KOPT-K1 (cell line): Measurements from ENCODE around the gene PTPRG.

Source experiments
- H3K27ac ChIP-seq: fragments of 200-600 bp; sonication (generic); 2 replicates; pipeline ENCODE4 v1.5.1; 2016; ENCODE audit warnings: antibody characterized with exemption, mild to moderate bottlenecking, low read depth, low read length; ENCODE audit not compliant: poor library complexity, severe bottlenecking
- H3K36me3 ChIP-seq: fragments of 200-600 bp; sonication (generic); 2 replicates; pipeline ENCODE4 v1.5.1; 2017; ENCODE audit warnings: antibody characterized with exemption, mild to moderate bottlenecking, low read length, moderate library complexity; ENCODE audit not compliant: insufficient read depth
- H3K9me3 ChIP-seq: fragments of 200-600 bp; sonication (generic); 2 replicates; pipeline ENCODE4 v1.5.1; 2017; ENCODE audit warnings: antibody characterized with exemption, low read length, mild to moderate bottlenecking; ENCODE audit not compliant: insufficient read depth, poor library complexity, severe bottlenecking

The PTPRG gene

DNA sequence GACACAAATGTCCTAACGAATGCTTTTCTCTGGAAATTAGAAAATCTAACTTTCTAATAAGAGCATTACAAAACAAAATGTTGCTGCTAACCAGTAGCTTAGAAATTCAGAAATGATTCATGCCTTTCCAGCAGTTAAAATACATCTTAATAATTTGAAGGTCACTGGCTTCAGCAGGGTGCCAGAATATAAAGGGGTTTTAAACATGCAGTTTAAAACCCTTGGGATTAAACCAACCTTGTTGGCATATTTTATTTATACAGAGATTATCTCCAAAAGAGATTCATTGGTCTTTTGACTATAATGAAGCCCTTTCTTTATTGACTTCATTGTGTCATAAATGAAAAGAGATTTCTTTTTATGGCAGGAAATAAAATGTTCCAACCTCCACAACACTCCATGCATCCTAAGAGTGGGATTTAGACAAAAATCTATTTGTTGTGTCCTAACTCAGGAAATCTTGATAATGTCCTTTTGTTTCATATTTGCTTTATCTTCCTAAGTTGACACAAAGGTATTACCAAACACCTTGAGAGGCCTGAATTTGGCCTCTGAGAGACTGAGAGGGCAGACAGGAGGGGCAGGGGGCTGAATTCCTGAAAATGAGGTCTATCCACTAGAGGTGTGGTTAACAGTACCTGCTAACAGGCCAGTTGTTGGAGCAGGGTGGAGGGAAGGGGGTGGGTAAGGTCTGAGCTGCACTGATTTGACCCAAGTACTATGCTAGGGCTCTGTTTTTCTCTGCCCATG lies 687.5 kb downstream of the PTPRG start:
- Histone ChIP-seq H3K27ac (no peak overlapping the region), H3K36me3 (no peaks in the 10 kb centered on the region), H3K9me3 (no peaks in the 10 kb centered on the region)

- Histone ChIP-seq H3K9me3 (no peaks in the 10 kb centered on the region), H3K27ac (no peak overlapping the region), H3K36me3 (no peaks in the 10 kb centered on the region)
Measured at GRCh38 chr3:62249484-62249776, 688.1 kb downstream of the PTPRG start.

DNA sequence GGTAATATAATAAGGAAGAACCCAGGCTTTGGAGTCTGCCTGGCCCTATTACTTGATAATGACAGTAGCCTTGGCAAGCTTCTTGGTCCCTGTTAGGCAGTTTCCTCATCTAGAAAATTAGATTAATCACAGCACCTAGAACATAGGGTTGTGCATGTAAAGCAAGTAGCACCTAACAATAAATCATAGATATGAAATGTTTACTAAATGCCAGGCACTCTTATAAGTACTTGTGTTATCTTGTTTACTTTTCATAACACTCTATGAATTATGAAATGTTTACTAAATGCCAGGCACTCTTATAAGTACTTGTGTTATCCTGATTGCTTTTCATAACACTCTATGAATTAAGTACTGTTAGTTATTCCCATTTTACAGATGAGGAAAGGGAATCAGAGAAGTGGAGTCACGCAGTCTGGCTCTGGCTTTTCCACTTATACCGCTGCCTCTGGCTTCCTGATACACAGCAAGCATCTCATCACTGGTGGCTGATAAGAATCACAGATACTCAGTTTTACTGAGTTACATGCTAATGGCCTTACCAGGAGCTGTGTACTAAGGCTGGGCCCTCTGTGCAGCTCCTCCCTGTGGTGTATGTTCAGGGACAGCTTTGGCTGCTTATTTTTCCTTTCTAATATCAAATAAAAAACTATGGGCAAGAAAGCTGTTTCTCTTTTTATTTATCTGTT lies 688.6 kb downstream of the PTPRG start:
- Histone ChIP-seq H3K36me3 (no peaks in the 10 kb centered on the region), H3K9me3 (no peaks in the 10 kb centered on the region), H3K27ac (no peak overlapping the region)

DNA sequence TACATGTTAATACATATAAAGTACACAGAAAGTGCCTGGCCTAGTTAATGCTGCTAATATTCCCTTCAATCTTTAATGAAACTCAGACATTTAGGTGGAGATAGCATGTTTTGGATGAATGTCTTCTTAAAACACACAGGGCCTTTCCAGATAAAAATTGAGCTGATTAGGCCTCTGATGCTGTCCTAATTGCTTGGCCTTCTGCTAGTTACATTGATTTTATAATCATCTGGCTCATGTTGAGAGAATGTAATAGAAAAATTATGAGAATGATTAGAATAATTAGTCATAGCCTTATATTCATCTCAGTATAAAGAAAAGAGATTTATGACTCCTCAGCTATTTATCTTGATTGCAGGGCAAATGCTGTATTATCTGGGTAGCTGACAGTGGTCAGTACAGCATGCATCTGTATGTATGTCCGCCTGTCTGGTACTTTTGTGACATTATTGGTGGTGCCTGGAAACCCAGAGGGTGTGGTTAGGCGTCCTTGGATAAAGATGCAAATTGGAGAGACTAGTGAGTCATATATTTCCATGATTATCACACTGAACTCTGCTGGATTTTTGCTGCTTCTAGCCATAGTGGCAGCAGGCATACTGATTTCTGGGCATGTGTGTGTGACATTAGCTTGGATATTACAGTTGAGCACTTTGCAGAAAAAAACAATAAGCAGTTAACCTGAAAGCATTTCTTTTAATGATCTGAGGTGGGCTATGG lies 691.2 kb downstream of the PTPRG start:
- Histone ChIP-seq H3K36me3 (no peaks in the 10 kb centered on the region), H3K9me3 (no peaks in the 10 kb centered on the region), H3K27ac (no peak overlapping the region)

- H3K9me3 ChIP-seq = no peaks in the 10 kb centered on the region
- no peaks in the 10 kb centered on the region for H3K36me3 ChIP-seq
- no peak overlapping the region for H3K27ac ChIP-seq
Measured at GRCh38 chr3:62253971-62254370, 692.6 kb downstream of the PTPRG start.

- Histone ChIP-seq H3K27ac (no peak overlapping the region), H3K36me3 (no peaks in the 10 kb centered on the region), H3K9me3 (no peaks in the 10 kb centered on the region)
Measured at GRCh38 chr3:62255758-62256157, 694.4 kb downstream of the PTPRG start.

DNA sequence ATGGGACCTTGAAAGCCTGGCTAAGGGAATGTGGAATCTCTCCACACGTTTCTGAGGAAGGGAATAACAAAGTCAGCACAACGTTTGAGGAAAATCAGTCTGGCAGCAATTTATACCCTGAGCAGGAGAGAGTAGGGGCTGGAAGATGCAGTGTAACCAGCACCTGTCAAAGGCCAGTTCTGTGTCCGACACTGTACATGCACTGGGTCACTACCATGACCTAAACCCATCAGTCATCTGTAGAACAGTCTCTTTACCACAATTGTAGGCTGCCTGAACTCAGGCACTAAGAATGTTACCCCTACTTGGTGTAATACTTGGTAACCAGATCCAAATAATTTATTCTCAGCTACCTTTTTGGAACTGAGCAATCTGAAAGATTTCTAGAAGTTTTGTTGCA lies 698.6 kb downstream of the PTPRG start:
- H3K27ac ChIP-seq = no peak overlapping the region
- no peaks in the 10 kb centered on the region for H3K9me3 ChIP-seq
- no peaks in the 10 kb centered on the region for H3K36me3 ChIP-seq

GRCh38 chr3:62260655-62261054 lies 699.3 kb downstream of the PTPRG start:
- no peaks in the 10 kb centered on the region for H3K36me3 ChIP-seq
- no peak overlapping the region for H3K27ac ChIP-seq
- H3K9me3 ChIP-seq = no peaks in the 10 kb centered on the region

DNA sequence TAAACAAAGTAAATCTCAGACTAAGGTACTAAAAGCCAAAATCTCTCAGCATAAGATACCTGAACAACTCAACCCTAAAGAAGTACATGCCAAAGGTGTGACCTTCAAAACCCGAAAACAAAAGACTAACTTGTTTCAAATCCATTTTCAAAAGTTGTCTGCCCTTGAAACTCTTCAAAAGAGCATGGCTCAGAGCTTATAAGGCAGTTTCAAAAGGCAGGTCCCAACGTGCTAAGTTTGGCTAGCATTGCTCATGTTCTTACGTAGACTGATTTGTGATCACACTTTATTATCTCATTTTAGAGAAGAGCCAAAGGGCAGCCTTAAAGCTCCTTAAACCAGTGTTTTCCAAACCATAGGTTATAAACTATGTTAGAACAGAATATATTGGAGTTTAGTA lies 699.8 kb downstream of the PTPRG start:
- Histone ChIP-seq H3K27ac (no peak overlapping the region), H3K36me3 (no peaks in the 10 kb centered on the region), H3K9me3 (no peaks in the 10 kb centered on the region)

DNA sequence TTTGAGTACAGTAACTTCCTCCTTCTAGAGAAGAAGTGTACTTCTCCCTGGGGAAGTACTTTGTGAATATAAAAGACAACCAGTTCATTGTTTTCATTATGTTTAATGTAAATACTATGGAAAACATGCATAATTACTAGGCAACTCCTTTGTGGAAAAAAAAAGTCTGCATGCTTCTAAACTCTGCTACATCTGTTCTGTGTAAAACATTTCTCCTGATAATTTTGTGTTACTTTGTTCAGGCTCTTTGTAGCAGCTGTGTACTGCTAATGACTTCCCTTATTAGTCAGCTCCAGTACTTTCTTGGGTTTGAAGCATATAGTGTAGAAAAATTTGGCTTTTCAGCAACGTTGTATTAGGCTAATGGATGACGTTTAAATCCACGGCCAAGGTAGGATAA lies 700.4 kb downstream of the PTPRG start:
- no peaks in the 10 kb centered on the region for H3K36me3 ChIP-seq
- no peak overlapping the region for H3K27ac ChIP-seq
- H3K9me3 ChIP-seq = no peaks in the 10 kb centered on the region

- H3K36me3 ChIP-seq = no peaks in the 10 kb centered on the region
- H3K9me3 ChIP-seq = no peaks in the 10 kb centered on the region
Measured at GRCh38 chr3:62265528-62265927, 704.2 kb downstream of the PTPRG start.

GRCh38 chr3:62266668-62267283 lies 705.4 kb downstream of the PTPRG start:
- Histone ChIP-seq H3K36me3 (no peaks in the 10 kb centered on the region), H3K27ac (no peak overlapping the region), H3K9me3 (no peaks in the 10 kb centered on the region)

More at GRCh38 chr3:62265528-62265927, 704.2 kb downstream of the PTPRG start:
- H3K27ac ChIP-seq = no peak overlapping the region

DNA sequence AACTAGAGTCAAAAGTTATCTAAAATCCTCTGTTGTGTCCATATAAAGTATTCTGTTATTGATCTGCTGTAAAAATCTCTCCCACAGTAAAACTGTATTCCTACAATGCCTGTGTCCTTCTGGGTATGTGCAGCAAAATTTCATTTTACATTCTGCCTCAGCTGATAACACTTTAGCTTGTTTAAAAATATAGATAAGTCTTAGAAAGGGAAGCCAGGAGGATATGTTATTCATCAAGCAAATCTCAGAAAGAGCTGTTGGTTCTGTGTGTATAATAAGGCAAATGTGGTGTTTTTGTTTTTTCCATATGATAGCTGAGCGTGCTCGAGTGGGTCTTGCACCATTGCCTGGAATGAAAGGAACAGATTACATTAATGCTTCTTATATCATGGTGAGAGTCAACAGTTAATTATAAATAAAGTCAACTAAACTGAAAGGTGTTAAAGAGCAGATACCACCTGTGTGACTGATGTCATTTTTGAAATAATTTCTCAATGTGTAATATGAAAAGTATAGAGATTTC lies 715.3 kb downstream of the PTPRG start:
- Histone ChIP-seq H3K9me3 (no peaks in the 10 kb centered on the region), H3K27ac (no peak overlapping the region), H3K36me3 (no peaks in the 10 kb centered on the region)

DNA sequence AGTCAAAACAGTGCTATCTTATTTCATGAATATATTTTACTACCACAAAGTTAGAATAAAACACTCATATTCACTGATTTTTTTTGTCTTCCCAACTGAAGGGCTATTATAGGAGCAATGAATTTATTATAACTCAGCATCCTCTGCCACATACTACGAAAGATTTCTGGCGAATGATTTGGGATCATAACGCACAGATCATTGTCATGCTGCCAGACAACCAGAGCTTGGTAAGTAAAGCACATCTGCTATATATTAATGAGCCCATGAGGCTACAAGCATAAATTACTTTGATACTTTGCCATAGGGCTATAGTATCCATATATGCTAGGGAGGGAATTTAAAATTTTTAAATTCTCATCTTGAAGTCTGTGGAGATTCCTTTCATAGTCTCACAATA lies 716.1 kb downstream of the PTPRG start:
- no peaks in the 10 kb centered on the region for H3K9me3 ChIP-seq
- no peaks in the 10 kb centered on the region for H3K36me3 ChIP-seq
- no peak overlapping the region for H3K27ac ChIP-seq

DNA sequence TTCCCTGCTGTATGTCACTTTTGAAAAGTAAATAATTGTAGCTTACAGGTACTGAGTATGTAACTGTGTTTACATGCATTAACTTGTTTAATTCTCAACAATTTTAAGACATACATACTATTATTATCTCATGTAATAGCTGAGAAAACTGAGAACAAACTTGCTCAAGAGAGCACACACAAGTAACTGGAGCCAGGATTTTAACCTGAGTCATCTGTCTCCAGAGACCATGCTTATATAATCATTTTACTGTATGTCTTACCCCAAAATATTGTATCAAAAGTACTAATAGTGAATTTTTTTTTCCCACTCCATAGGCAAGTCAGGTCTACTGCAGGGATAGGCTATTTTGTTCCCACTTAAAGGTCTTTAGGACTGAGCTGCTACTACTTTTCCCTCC lies 716.6 kb downstream of the PTPRG start:
- Histone ChIP-seq H3K9me3 (no peaks in the 10 kb centered on the region), H3K27ac (no peak overlapping the region), H3K36me3 (no peaks in the 10 kb centered on the region)
